SK-N-SH (cell line): ENCODE data around the gene ADAMTS16. TPM values are rescaled to one million over a fixed set of nuclear protein-coding genes. Genes with fewer than 3 reads are reported as not detected.
A peak's percentile ranks its signal among the peaks of the same experiment; 100 is the strongest.

ENCODE experiments used
- CTCF ChIA-PET: fragments of 300-600, 350-600 bp; formaldehyde crosslinking; extraction: SDS; loops from one replicate; lab custom pipeline; 2021; lab: Yijun Ruan, JAX
- POLR2A ChIA-PET: fragments of 350-600 bp; sonication (Branson Sonifier 250); formaldehyde crosslinking; extraction: SDS; loops from one replicate; lab custom pipeline; 2020; ENCODE audit warnings: antibody characterized with exemption, inconsistent platforms; lab: Yijun Ruan, JAX
- DNase-seq: peaks from one replicate; pipeline ENCODE4 v3.0.0; 2012
- H2AFZ ChIP-seq: fragments of 200-600 bp; sonication (generic); 2 replicates; pipeline ENCODE4 v1.8.1; 2016; ENCODE audit warnings: antibody characterized with exemption, mild to moderate bottlenecking, low read depth
- H3F3A ChIP-seq: fragments of 200-600 bp; sonication (generic); replicated peaks from 2 replicates; pipeline ENCODE3; 2016; ENCODE audit warnings: antibody characterized with exemption, mild to moderate bottlenecking; ENCODE audit not compliant: insufficient read depth
- H3K27ac ChIP-seq, 2 experiments: fragments of 200-500 bp in 1 of 2; fragments of 200-600 bp in 1 of 2; sonication (Bioruptor generic) in 1 of 2; sonication (generic), shearing (Covaris generic) in 1 of 2; 2 replicates each; pipeline versions ENCODE4 v1.5.1 to v1.6.1; 2014 to 2016; ENCODE audit warnings: low read depth in 2 of 2, inconsistent platforms in 1 of 2, low read length in 1 of 2, mild to moderate bottlenecking in 1 of 2, mixed read lengths in 1 of 2
- H3K27me3 ChIP-seq: fragments of 200-600 bp; sonication (generic), shearing (Covaris generic); 2 replicates; pipeline ENCODE4 v1.6.1; 2016; ENCODE audit warnings: mixed run types; ENCODE audit not compliant: insufficient read depth
- H3K36me3 ChIP-seq, 2 experiments: fragments of 200-500 bp in 1 of 2; fragments of 200-600 bp in 1 of 2; sonication (Bioruptor generic) in 1 of 2; sonication (generic) in 1 of 2; replicated peaks in 1 of 2; 2 replicates each; pipeline versions ENCODE3 to v1.5.1; 2014 to 2016; ENCODE audit warnings: low read length in 1 of 2, mild to moderate bottlenecking in 1 of 2; ENCODE audit not compliant: insufficient read depth in 2 of 2, control insufficient read depth in 1 of 2
- H3K4me1 ChIP-seq, 2 experiments: fragments of 200-500 bp in 1 of 2; fragments of 200-600 bp in 1 of 2; sonication (Bioruptor generic) in 1 of 2; sonication (generic), shearing (Covaris generic) in 1 of 2; 2 replicates each; pipeline versions ENCODE4 v1.5.1 to v1.6.1; 2014 to 2016; ENCODE audit warnings: low read depth in 1 of 2, low read length in 1 of 2, mixed run types in 1 of 2; ENCODE audit not compliant: insufficient read depth in 2 of 2, control insufficient read depth in 1 of 2
- H3K4me2 ChIP-seq: fragments of 200-600 bp; sonication (generic), shearing (Covaris generic); 2 replicates; pipeline ENCODE4 v1.6.1; 2017; ENCODE audit warnings: mixed run types
- H3K4me3 ChIP-seq, 2 experiments: fragments of 200-500 bp in 1 of 2; fragments of 200-600 bp in 1 of 2; sonication (Bioruptor generic) in 1 of 2; sonication (generic), shearing (Covaris generic) in 1 of 2; 2 replicates each; pipeline versions ENCODE4 v1.5.1 to v1.8.1; 2014 to 2016; ENCODE audit warnings: low read depth in 2 of 2, inconsistent platforms in 1 of 2, low read length in 1 of 2, mild to moderate bottlenecking in 1 of 2, mixed read lengths in 1 of 2, moderate library complexity in 1 of 2
- H3K79me2 ChIP-seq: fragments of 200-600 bp; sonication (generic); 2 replicates; pipeline ENCODE4 v1.8.1; 2017; ENCODE audit warnings: mild to moderate bottlenecking; ENCODE audit not compliant: insufficient read depth
- H3K9ac ChIP-seq: fragments of 200-600 bp; sonication (generic); 2 replicates; pipeline ENCODE4 v1.6.1; 2017; ENCODE audit warnings: mixed run types
- H3K9me2 ChIP-seq: fragments of 200-600 bp; sonication (generic); 2 replicates; pipeline ENCODE4 v1.6.1; 2017; ENCODE audit warnings: mixed run types
- H3K9me3 ChIP-seq: fragments of 200-600 bp; sonication (generic); 2 replicates; pipeline ENCODE4 v1.6.1; 2017; ENCODE audit warnings: mixed run types, mild to moderate bottlenecking, moderate library complexity
- H4K20me1 ChIP-seq: fragments of 200-600 bp; sonication (generic); 2 replicates; pipeline ENCODE4 v1.6.1; 2017; ENCODE audit warnings: mild to moderate bottlenecking, mixed run types; ENCODE audit not compliant: insufficient read depth
- CTCF ChIP-seq: fragments of 200-600 bp; sonication (generic); IDR thresholded peaks from 2 replicates; pipeline ENCODE4 v1.6.1; 2017; ENCODE audit warnings: antibody characterized with exemption, mild to moderate bottlenecking, moderate library complexity
- ELF1 ChIP-seq: IDR thresholded peaks from 2 replicates; pipeline ENCODE4 v1.4.0; 2012
- EP300 ChIP-seq, 2 experiments: IDR thresholded peaks; 2 replicates each; pipeline versions ENCODE4 v1.4.0 to v1.6.1; 2012; ENCODE audit warnings: borderline replicate concordance in 1 of 2, low read depth in 1 of 2, low read length in 1 of 2
- FOSL2 ChIP-seq: IDR thresholded peaks from 2 replicates; pipeline ENCODE4 v1.4.0; 2012; ENCODE audit warnings: low read depth, mild to moderate bottlenecking, moderate library complexity, borderline replicate concordance
- FOXM1 ChIP-seq: IDR thresholded peaks from 2 replicates; pipeline ENCODE4 v1.4.0; 2012; ENCODE audit warnings: low read depth, mild to moderate bottlenecking
- GABPA ChIP-seq: IDR thresholded peaks from 2 replicates; pipeline ENCODE4 v1.4.0; 2012; ENCODE audit warnings: low read depth, mild to moderate bottlenecking
- GATA2 ChIP-seq: sonication (generic); formaldehyde crosslinking; IDR thresholded peaks from 2 replicates; pipeline ENCODE4 v1.5.0; 2020; ENCODE audit warnings: mild to moderate bottlenecking, missing genetic modification reagents
- IRF3 ChIP-seq: fragments of 150-350 bp; IDR thresholded peaks from 2 replicates; pipeline ENCODE4 v1.6.1; 2016; ENCODE audit warnings: mild to moderate bottlenecking, low read depth, low read length
- JUND ChIP-seq: IDR thresholded peaks from 2 replicates; pipeline ENCODE4 v1.4.0; 2012
- MEF2A ChIP-seq: IDR thresholded peaks from 2 replicates; pipeline ENCODE4 v1.4.0; 2012; ENCODE audit warnings: low read depth, borderline replicate concordance
- MXI1 ChIP-seq: IDR thresholded peaks from 2 replicates; pipeline ENCODE4 v1.6.1; 2012; ENCODE audit warnings: mild to moderate bottlenecking, low read depth, low read length, improper control_type of control experiment
- RCOR1 ChIP-seq: fragments of 150-350 bp; IDR thresholded peaks from 2 replicates; pipeline ENCODE4 v1.6.1; 2017; ENCODE audit warnings: antibody characterized with exemption, low read length
- RFX5 ChIP-seq: IDR thresholded peaks from 2 replicates; pipeline ENCODE4 v1.6.1; 2012; ENCODE audit warnings: mild to moderate bottlenecking, improper control_type of control experiment, low read length
- SIN3A ChIP-seq: IDR thresholded peaks from 2 replicates; pipeline ENCODE4 v1.6.1; 2012; ENCODE audit warnings: low read depth, mild to moderate bottlenecking, low read length, moderate library complexity, borderline replicate concordance
- SMC3 ChIP-seq: IDR thresholded peaks from 2 replicates; pipeline ENCODE4 v1.6.1; 2012; ENCODE audit warnings: low read depth, low read length, improper control_type of control experiment
- TAF1 ChIP-seq: IDR thresholded peaks from 2 replicates; pipeline ENCODE4 v1.6.1; 2012; ENCODE audit warnings: low read depth, mild to moderate bottlenecking, low read length, moderate library complexity, borderline replicate concordance
- TEAD4 ChIP-seq: IDR thresholded peaks from 2 replicates; pipeline ENCODE4 v1.4.0; 2012; ENCODE audit warnings: mild to moderate bottlenecking, borderline replicate concordance; ENCODE audit not compliant: insufficient read depth
- USF2 ChIP-seq: fragments of 150-350 bp; IDR thresholded peaks from 2 replicates; pipeline ENCODE4 v1.6.1; 2017; ENCODE audit warnings: antibody characterized with exemption, low read length, low read depth, borderline replicate concordance
- WGBS: methylation state at CpG from one replicate; pipeline ENCODE4 v1.1.6; 2017; ENCODE audit warnings: low lambda C conversion rate; 5-methylcytosine and 5-hydroxymethylcytosine counted together
- polyA plus RNA-seq, 3 experiments: library from polyadenylated mRNA; depleted of rRNA; stranded (reverse); fragments of >200 nt; gene quantifications; 2 replicates each; pipeline ENCODE4 v1.2.3, GENCODE V29; 2012
- TF ChIP-seq, protein P1 (sequence below): IDR thresholded peaks from 2 replicates; pipeline ENCODE4; 2012
- TF ChIP-seq, protein P2 (sequence below): IDR thresholded peaks from 2 replicates; pipeline ENCODE4 v1.4.0; 2012; ENCODE audit warnings: low read depth, borderline replicate concordance

ADAMTS16 gene
- polyA plus RNA-seq, 1 of the 3 experiments (the other 2 are of a cell fraction): not detected

- Histone ChIP-seq H3K9ac (no peak overlapping the region), H3K36me3 (no peaks in the 10 kb centered on the region), H4K20me1 (no peaks in the 10 kb centered on the region), H3K4me3 (no peak overlapping the region), H3K27ac (peak overlapping the region in 1 of 2 experiments; percentile 79; a peak in 2 of 4 replicates), H2AFZ (no peak overlapping the region), H3K4me1 (peaks cover 6 to 33% of the 10 kb centered on the region in 2 experiments; a peak in 2 of 4 replicates), H3K9me3 (no peaks in the 10 kb centered on the region), H3K27me3 (no peaks in the 10 kb centered on the region), H3F3A (no peaks in the 10 kb centered on the region), H3K9me2 (no peaks in the 10 kb centered on the region)
- 74% methylated on average over 3 of the region's 4 CpGs for WGBS
- DNase-seq: no peak
- POLR2A ChIA-PET: interaction anchor here (0.7 kb wide), 1 partner anchor 9 kb away, joined by 3 read pairs; no protein-coding TSS in a partner anchor
- CTCF ChIA-PET: interaction anchor here (0.5 to 2.2 kb wide), 3 partner anchors 23 to 39 kb away, joined by 3 to 5 read pairs (median 3); no protein-coding TSS in a partner anchor
- no peak for TF ChIP-seq USF2
- TF ChIP-seq MEF2A: no peak
- TF ChIP-seq MXI1: no peak
- no peak for TF ChIP-seq IRF3
- no peak for TF ChIP-seq EP300 (IDR thresholded peaks at IDR 0.05; ENCODE audit: borderline replicate concordance in 1 of 2, low read depth in 1 of 2, low read length in 1 of 2)
- no peak for TF ChIP-seq SMC3
- no peak for TF ChIP-seq FOXM1
- TF ChIP-seq, protein P1, sequence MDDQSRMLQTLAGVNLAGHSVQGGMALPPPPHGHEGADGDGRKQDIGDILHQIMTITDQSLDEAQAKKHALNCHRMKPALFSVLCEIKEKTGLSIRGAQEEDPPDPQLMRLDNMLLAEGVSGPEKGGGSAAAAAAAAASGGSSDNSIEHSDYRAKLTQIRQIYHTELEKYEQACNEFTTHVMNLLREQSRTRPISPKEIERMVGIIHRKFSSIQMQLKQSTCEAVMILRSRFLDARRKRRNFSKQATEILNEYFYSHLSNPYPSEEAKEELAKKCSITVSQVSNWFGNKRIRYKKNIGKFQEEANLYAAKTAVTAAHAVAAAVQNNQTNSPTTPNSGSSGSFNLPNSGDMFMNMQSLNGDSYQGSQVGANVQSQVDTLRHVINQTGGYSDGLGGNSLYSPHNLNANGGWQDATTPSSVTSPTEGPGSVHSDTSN: no peak
- no peak for TF ChIP-seq SIN3A
- TF ChIP-seq, protein P2, sequence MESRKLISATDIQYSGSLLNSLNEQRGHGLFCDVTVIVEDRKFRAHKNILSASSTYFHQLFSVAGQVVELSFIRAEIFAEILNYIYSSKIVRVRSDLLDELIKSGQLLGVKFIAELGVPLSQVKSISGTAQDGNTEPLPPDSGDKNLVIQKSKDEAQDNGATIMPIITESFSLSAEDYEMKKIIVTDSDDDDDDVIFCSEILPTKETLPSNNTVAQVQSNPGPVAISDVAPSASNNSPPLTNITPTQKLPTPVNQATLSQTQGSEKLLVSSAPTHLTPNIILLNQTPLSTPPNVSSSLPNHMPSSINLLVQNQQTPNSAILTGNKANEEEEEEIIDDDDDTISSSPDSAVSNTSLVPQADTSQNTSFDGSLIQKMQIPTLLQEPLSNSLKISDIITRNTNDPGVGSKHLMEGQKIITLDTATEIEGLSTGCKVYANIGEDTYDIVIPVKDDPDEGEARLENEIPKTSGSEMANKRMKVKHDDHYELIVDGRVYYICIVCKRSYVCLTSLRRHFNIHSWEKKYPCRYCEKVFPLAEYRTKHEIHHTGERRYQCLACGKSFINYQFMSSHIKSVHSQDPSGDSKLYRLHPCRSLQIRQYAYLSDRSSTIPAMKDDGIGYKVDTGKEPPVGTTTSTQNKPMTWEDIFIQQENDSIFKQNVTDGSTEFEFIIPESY: no peak
- no peak for TF ChIP-seq TAF1
- no peak for TF ChIP-seq FOSL2
- TF ChIP-seq ELF1: no peak
- TF ChIP-seq TEAD4: no peak
- TF ChIP-seq GATA2 (CRISPR knock-in tag): no peak
- TF ChIP-seq GABPA: no peak
- TF ChIP-seq CTCF: no peak
- TF ChIP-seq JUND: no peak
- TF ChIP-seq RCOR1: no peak
- no peak for TF ChIP-seq RFX5
- TF ChIP-seq, all 33 proteins: peak for 0
- no peak overlapping the region for H3K4me2 ChIP-seq
- H3K79me2 ChIP-seq: no peaks in the 10 kb centered on the region
These were observed 158.0 kb downstream of the ADAMTS16 start for GRCh38 chr5:5298068-5298633.
